Peyer's patch (tissue), 4 donors: ENCODE results near the gene HHIPL1. TPM values are rescaled to one million over a fixed set of nuclear protein-coding genes. Genes with fewer than 3 reads are reported as not detected.

Source experiments
- DNase-seq, 3 donors: peaks; one replicate each; pipeline ENCODE4 v3.0.0-alpha.2; 2017 to 2019
- H3K27ac ChIP-seq, 4 donors: fragments of 200-600 bp; sonication (generic); one replicate each; pipeline ENCODE4 v1.5.1; 2016 to 2019
- H3K27me3 ChIP-seq, 2 donors: fragments of 200-600 bp; sonication (generic); one replicate each; pipeline ENCODE4 v1.5.1; 2019
- H3K36me3 ChIP-seq, 3 donors: fragments of 200-600 bp; sonication (generic); one replicate each; pipeline ENCODE4 v1.5.1; 2016 to 2019
- H3K4me1 ChIP-seq, 4 donors: fragments of 200-600 bp; sonication (generic); one replicate each; pipeline ENCODE4 v1.5.1; 2016 to 2019
- H3K4me3 ChIP-seq, 4 donors: fragments of 200-600 bp; sonication (generic); 1 replicate in 3 of 4; 2 replicates in 1 of 4; pipeline ENCODE4 v1.5.1; 2016 to 2019; ENCODE audit warnings: mild to moderate bottlenecking in 1 of 4
- H3K9me3 ChIP-seq, 4 donors: fragments of 200-600 bp; sonication (generic); one replicate each; pipeline ENCODE4 v1.5.1; 2016 to 2019; ENCODE audit warnings: mild to moderate bottlenecking in 1 of 4
- POLR2A ChIP-seq, 2 donors: fragments of 450-650 bp; IDR thresholded peaks; one replicate each; pipeline ENCODE4 v1.5.1; 2017; ENCODE audit warnings: antibody characterized with exemption in 2 of 2, mild to moderate bottlenecking in 2 of 2, moderate library complexity in 2 of 2
- total RNA-seq, 4 donors: library from RNA; depleted of rRNA; stranded (reverse); fragments of >200 nt; gene quantifications; one replicate each; pipeline ENCODE4 v1.1.0, GENCODE V29; 2016
- TF ChIP-seq, protein P1 (sequence below), 6 experiments: fragments of 450-650 bp in 4 of 6; fragments of 200-600 bp in 2 of 6; sonication (generic) in 1 of 6; IDR thresholded peaks; one replicate each; pipeline ENCODE4 v1.5.1; 2017 to 2019; ENCODE audit warnings: antibody characterized with exemption in 6 of 6, mild to moderate bottlenecking in 3 of 6, moderate library complexity in 1 of 6

Gene HHIPL1
- total RNA-seq, 4 donors from 2014 or later: 0.88 to 2.5 (median 1.0) TPM

DNA sequence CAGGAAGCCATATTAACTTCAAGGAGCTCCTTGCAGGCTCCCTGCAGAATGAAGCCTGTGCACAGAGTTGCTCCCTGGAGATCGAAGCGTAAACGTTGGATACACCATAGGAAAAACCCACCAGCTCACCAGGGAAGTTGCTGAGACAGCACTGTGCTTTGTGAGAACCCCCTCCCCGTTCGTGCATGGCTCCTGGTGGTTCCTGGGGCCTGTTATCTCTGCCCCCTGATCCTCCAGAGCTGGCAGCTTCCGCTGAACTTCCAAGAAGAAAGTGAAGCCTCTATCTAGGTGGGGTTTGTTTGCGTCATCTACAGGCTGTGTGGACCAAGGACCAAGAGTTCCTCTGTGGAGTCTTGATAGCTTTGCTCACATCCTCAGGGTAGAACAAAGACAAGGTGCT is 38.6 kb upstream of the HHIPL1 start:
- H3K9me3 ChIP-seq: no peaks in the 10 kb centered on the region
- no peaks in the 10 kb centered on the region for H3K27me3 ChIP-seq
- DNase-seq: no peak
- H3K4me3 ChIP-seq: no peak overlapping the region
- TF ChIP-seq POLR2A (IDR thresholded peaks at IDR 0.05): no peak
- TF ChIP-seq, protein P1, sequence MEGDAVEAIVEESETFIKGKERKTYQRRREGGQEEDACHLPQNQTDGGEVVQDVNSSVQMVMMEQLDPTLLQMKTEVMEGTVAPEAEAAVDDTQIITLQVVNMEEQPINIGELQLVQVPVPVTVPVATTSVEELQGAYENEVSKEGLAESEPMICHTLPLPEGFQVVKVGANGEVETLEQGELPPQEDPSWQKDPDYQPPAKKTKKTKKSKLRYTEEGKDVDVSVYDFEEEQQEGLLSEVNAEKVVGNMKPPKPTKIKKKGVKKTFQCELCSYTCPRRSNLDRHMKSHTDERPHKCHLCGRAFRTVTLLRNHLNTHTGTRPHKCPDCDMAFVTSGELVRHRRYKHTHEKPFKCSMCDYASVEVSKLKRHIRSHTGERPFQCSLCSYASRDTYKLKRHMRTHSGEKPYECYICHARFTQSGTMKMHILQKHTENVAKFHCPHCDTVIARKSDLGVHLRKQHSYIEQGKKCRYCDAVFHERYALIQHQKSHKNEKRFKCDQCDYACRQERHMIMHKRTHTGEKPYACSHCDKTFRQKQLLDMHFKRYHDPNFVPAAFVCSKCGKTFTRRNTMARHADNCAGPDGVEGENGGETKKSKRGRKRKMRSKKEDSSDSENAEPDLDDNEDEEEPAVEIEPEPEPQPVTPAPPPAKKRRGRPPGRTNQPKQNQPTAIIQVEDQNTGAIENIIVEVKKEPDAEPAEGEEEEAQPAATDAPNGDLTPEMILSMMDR (IDR thresholded peaks at IDR 0.05): no peak
- H3K4me1 ChIP-seq: peaks cover 0 to 28% (median 9%) of the 10 kb centered on the region in 4 donors
- no peaks in the 10 kb centered on the region for H3K36me3 ChIP-seq
- H3K27ac ChIP-seq: no peak overlapping the region

DNA sequence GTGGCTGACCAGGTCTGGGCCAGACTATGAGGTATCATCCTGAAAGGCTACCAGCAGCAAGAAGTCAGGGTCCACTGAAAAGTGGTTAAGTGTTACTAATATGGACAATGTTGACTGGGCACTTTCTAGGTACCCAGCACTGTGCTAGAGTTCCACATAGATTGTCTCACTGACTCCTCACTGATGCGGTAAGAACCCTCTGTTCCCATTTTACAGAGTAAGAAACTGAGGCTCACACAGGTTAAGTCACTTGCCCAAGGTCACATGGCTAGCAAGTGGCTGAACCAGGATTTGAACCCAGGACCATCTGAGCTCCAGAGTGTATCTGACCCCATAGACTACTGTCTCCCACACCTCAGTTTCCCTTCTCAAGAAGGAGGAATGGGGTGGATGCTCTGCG is 36.3 kb upstream of the HHIPL1 start:
- H3K36me3 ChIP-seq: no peaks in the 10 kb centered on the region
- no peak for DNase-seq
- TF ChIP-seq, protein P1 (IDR thresholded peaks at IDR 0.05): no peak
- TF ChIP-seq POLR2A (IDR thresholded peaks at IDR 0.05): no peak
- H3K4me3 ChIP-seq: no peak overlapping the region
- no peaks in the 10 kb centered on the region for H3K27me3 ChIP-seq
- peaks cover 0 to 24% (median 7%) of the 10 kb centered on the region in 4 donors for H3K4me1 ChIP-seq
- H3K27ac ChIP-seq: no peak overlapping the region
- no peaks in the 10 kb centered on the region for H3K9me3 ChIP-seq

DNA sequence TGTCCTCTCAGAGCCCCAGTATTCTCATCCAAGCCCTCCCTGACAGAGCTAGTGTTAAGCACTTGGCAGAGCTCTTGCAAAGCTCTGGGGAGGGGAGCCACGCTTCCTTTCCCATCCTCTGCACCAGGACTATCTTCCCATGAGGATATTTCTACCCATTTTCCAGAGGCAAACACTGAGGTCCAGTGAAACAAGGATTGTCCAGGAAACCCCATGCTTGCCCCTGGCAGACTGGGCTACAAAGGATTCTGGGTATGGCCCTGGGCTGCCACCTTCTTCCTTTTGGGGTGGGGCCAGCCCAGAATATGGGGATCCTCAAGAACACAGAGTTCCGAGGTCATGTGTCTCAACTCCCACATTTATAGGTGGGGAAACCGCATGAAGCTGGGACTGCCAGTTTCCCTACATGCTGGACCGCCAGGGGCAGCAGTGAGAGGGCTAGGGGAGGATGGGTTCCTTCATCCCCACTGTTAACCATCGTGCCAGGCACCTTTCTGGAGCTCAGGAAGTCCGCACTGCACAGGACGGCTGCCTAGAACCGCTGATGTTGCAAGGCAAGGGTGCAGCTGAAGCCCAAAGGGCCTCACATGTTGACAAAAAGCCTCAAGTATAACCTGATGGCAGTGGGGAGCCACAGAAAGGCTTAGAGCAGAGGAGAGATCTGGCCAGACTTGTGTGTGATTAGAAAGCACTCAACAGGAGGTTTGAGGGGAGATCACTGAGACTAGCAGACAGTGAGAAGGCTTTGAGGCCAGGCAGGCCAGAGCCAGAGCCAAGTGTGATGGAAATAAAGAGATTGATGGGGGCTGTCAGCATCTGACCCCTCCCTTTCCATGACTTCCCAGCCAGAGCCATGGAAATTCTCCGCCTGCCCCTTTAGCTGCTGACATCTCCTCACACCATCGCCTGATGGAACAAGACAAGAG is 35.4 kb upstream of the HHIPL1 start:
- DNase-seq: peak in 1 of 3 donors; percentile 54
- Histone ChIP-seq H3K4me3 (no peak overlapping the region), H3K4me1 (peaks cover 0 to 24% (median 6%) of the 10 kb centered on the region in 4 donors), H3K27ac (no peak overlapping the region), H3K9me3 (no peaks in the 10 kb centered on the region), H3K36me3 (no peaks in the 10 kb centered on the region), H3K27me3 (no peaks in the 10 kb centered on the region)
- TF ChIP-seq, protein P1 (IDR thresholded peaks at IDR 0.05): peak in 3 of 6 experiments; percentile 16 to 49 (median 46)
- no peak for TF ChIP-seq POLR2A (IDR thresholded peaks at IDR 0.05)

DNA sequence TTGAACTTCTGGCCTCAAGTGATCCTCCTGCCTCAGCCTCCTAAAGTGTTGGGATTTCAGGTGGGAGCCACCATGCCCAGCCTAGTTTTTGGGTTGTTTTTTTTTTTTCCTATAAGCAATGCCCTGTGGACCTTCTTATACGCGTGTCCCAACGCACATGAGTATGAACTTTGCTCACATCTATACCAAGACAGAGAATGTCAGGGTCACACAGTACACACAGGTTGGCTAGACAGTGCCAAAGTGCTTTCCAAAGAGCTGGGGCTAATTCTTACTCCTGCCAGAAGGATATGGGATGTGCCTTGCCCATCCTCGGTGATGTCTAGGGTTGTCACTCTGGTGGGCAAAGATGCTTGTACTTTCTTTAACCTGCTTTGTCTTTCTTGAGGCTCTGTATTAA is 33.3 kb upstream of the HHIPL1 start:
- TF ChIP-seq POLR2A (IDR thresholded peaks at IDR 0.05): peak in 1 of 2 donors; percentile 36
- TF ChIP-seq, protein P1 (IDR thresholded peaks at IDR 0.05): no peak
- Histone ChIP-seq H3K4me1 (peaks cover 0 to 13% (median 0%) of the 10 kb centered on the region in 4 donors), H3K27me3 (no peaks in the 10 kb centered on the region), H3K4me3 (no peak overlapping the region), H3K27ac (peak overlapping the region in 3 of 4 donors; percentile 42 to 90 (median 74)), H3K9me3 (no peaks in the 10 kb centered on the region), H3K36me3 (no peaks in the 10 kb centered on the region)
- DNase-seq: peak in 1 of 3 donors; percentile 64

DNA sequence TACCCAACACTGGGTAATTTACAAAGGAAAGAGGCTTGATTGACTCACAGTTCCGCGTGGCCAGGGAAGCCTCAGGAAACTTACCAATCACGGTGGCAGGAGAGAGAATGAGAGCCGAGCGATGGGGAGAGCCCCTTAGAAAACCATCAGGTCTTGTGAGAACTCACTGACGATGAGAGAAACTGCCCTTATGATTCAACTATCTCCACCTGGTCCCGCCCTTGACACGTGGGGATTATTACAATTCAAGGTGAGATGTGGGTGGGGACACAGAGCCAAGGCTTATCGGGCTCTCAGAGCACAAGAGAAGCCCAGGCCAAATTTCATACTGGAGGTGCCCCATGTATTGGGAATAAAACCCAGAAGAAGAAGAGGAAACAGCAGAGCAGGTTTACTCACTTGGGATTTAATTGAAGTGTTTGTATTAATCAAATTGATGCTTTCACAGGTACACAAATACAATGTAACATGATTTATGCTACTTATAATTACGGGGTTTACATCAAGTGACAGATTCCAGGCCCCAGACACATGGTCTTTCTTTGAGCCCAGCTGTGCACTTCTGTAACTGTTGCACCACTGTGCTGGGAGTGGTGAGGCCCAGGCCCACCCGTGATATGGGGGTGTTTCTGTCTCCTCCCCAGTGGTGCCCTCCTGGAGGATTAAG is 32.7 kb upstream of the HHIPL1 start:
- Histone ChIP-seq H3K9me3 (no peaks in the 10 kb centered on the region), H3K36me3 (no peaks in the 10 kb centered on the region), H3K4me3 (no peak overlapping the region), H3K27me3 (no peaks in the 10 kb centered on the region), H3K27ac (peak overlapping the region in 3 of 4 donors; percentile 42 to 90 (median 74)), H3K4me1 (peaks cover 0 to 13% (median 0%) of the 10 kb centered on the region in 4 donors)
- DNase-seq: peak in 1 of 3 donors; percentile 81
- TF ChIP-seq, protein P1 (IDR thresholded peaks at IDR 0.05): no peak
- no peak for TF ChIP-seq POLR2A (IDR thresholded peaks at IDR 0.05)
